Adipose tissue (tissue), 3 donors: Measurements from ENCODE around the gene STPG1. TPM values are rescaled to one million over a fixed set of nuclear protein-coding genes. Genes with fewer than 3 reads are reported as not detected.

Experiments used
- H3K27ac ChIP-seq: one replicate; pipeline ENCODE4 v1.5.1; 2013; ENCODE audit warnings: low read depth, low read length
- WGBS, 3 donors: extraction: QIAGEN DNeasy Blood & Tissue Kit; methylation state at CpG; one replicate each; pipeline ENCODE4 v1.1.7; 2013; 5-methylcytosine and 5-hydroxymethylcytosine counted together
- polyA plus RNA-seq, 3 donors: library from polyadenylated mRNA; stranded (reverse); fragments of 200-250 nt; gene quantifications; one replicate each; pipeline ENCODE4 v1.2.3, GENCODE V29; 2013
- donor health status: healthy with polysubstance abuse.
- donor health status: Bipolar disorder and iron deficiency.
- donor health status: healthy.

Gene STPG1
- polyA plus RNA-seq, 3 donors = 3.0 to 6.9 (median 3.3) TPM

DNA sequence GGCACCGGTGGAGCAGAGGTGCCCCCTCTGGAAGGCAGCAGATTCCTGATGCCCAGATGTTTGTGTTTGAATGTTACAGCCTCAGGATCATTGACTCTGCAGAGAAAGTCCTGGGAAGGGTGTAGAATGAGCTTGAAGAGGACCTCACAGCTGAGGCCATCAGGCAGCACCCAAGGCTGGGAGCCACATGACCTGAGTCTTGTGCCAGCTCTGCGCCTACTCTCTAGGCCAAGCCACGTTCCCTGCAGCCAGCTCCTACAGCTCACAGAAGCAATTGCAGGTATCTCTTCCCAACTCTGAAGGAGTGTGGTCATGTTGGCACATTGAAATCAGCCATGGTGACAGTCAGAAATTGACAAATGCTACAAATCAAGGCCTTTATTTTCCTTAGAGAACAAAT is 58.1 kb downstream of the STPG1 start:
- H3K27ac ChIP-seq = no peak overlapping the region
- 64 to 82% (median 71%) methylated on average over 3 of the region's 3 CpGs for WGBS, 3 donors

DNA sequence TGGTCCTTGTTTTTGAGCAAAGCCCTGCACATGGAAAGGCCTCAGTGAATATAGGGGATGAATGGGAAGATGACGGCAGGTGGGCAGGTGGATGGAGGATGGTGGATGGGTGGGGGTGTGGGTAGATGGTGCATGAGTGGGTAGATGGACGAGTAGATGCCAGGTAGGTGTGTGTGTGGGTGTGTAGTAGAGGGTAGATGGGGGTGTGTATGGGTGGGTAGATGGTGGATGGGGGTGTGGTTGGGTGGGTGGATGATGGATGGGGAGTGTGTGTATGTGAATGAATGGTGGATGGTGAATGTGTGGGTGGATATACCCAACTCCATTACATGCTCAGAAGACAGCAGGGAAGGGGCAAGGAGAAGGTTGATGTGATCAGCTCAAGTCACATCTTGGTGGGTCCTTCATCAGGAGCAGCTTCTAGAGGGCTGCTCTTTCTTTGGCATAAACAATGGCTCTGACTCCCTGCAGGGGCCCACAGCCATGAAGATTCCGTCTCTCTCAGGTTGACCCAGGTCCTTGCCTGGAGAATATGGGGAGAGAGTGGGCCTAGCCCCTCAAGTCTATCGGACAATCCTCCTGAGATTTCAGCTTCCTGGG is 60.2 kb downstream of the STPG1 start:
- H3K27ac ChIP-seq = no peak overlapping the region
- 95 to 97% (median 95%) methylated on average over 4 of the region's 4 CpGs for WGBS, 3 donors

DNA sequence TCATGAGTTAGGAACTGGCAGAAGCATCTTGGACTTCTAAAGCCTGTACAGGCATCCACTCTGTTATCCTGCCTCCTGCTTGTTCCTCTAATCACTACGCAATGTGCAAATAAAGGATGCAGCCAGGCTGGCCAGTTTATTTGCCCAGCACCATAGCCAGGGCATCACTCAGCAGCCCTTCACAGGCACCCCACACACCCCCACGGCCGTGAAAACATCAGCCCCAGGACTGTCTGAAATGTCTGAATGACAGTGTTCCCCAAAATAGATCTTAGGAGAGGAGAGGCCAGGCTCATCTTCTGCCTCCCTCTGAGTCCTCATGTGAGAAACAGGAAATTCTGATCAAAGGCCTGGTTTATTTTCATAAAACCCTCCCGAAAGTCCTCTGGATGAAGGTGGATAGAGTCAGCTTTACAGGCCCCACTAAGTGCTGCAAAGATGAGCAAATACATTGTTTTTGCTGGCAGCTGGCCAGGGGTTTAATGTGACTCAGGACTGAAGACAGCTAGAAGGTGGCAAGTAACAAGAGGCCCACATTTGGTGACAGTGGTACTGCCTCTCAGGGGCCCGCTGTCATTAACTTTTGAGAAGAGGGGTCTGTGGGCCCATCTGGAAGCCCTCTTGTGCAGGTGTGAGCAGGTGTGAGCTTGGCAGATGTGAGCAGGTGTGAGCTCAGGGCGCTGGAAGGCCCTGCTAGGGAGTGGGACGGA is 61.5 kb downstream of the STPG1 start:
- 76 to 82% (median 76%) methylated on average over 7 of the region's 7 CpGs for WGBS, 3 donors
- no peak overlapping the region for H3K27ac ChIP-seq

DNA sequence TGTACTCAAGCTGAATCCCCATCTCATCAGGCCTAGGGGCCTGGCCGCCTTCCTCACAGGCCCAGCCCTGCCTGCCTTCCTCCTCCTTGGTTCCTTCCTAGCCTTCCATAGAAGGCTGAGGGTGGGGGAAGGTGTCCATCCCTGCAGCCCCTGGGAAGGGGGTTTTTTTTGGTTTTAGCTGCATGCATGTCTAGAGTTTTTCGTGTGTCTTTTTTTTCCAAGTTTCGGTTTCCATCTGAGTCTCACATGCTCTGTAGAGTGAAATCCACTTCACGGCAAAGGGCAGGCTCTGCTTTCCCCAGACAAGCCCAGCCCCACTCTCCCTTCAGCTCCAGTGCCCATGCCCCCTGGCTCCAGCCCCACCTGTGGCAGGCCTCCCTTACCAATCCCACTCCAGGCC is 62.3 kb downstream of the STPG1 start:
- WGBS, 3 donors = 88 to 90% (median 88%) methylated on average over 4 of the region's 4 CpGs

DNA sequence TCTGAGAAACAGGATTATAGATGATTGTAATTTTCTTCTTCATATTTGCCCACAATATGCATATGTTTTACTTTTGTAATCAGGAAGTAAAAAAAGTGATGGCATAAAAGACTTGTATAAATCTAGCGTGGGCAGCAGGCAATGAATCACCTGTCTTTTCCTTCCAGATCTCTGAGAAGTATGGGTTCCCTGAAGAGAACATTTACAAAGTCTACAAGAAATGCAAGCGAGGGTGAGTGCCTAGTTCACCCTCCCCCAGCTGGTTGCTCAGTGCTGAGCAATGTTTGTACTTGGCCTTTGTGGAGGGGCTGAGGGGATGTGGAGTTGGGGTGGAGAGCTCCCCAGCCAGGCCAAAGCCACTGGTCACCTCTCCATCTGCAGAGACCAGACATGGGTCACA is 63.7 kb downstream of the STPG1 start:
- WGBS, 3 donors = 70 to 91% (median 84%) methylated on average over 2 of the region's 2 CpGs
- no peak overlapping the region for H3K27ac ChIP-seq

More for the DNA sequence above, 62.3 kb downstream of the STPG1 start:
- H3K27ac ChIP-seq = no peak overlapping the region

DNA sequence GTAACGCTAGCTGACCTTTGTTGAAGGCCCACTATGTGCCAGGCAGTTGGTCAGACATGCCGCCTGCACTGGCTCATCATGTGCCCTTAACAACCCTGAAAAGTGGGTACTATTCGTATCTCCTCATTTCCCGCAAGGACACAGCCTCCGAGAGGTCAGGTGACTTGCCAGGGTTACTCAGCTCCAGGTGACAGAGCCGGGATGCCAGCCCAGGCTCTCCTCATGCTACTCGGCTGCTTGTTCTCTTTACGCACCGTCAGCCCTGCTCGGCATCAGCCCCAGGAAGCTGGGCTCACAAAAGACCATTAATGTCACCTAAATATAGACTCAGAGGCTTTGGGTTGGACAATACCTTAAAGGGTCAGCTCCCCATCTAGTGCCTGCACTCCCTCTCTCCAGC is 65.4 kb downstream of the STPG1 start:
- no peak overlapping the region for H3K27ac ChIP-seq
- 83 to 93% (median 88%) methylated on average over 10 of the region's 10 CpGs for WGBS, 3 donors

DNA sequence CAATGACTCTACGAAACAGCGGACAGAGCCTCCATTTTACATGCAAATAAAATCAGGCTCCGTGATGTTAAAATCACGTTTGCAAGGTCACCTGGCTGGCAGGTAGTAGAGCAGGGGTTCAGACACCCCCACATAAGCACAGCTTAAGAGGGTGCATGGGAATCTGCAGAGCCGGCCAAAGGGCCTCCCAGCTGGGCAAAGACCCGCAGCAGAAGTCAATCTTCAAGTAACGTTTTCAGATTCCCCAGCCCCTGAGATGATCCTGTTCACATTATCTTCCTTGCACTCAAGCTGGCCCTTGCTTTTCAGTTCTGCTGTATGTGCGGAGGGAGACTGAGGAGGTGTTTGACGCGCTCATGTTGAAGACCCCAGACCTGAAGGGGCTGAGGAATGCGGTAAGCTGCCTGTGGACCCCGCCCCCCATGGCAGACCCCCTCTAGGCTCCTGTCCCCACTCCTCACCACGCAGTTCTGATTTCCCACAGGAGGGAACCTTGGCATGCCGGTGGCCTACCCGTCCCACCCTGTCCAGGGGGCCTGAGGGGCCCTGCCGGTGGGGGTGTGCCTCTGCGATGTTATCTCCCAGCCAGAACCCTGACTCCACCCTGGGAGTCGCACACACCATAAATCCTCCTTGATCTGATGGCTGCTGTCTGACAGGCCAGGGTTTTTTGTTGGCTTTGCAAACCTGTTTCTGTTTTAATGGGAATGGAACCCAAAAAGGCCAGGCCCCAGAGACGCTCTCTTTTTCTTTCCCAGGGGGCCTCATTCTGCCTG is 66.2 kb downstream of the STPG1 start:
- 78 to 79% (median 78%) methylated on average over 19 of the region's 19 CpGs for WGBS, 3 donors
- no peak overlapping the region for H3K27ac ChIP-seq

DNA sequence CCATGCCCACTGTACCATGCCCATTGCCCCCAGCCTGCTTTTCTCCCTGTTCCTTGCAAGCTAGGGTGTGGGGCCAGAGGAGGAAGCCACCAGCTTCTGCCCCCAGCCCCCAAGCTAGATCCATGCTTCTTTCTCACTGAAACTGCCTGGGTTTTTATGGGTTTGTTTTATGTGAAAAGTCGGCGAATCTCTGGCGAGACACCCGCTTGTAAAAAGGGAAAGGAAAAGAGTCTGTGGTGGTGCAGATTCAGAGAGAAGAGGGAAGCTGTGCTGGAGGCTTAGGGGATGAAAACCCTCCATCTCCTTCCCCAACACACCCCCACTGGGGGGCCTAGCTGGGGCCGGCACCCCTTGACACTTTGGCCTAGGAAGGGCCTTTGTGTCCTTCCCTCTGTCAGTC is 68.2 kb downstream of the STPG1 start:
- WGBS, 3 donors = 53 to 84% (median 53%) methylated on average over 5 of the region's 5 CpGs
- no peak overlapping the region for H3K27ac ChIP-seq

DNA sequence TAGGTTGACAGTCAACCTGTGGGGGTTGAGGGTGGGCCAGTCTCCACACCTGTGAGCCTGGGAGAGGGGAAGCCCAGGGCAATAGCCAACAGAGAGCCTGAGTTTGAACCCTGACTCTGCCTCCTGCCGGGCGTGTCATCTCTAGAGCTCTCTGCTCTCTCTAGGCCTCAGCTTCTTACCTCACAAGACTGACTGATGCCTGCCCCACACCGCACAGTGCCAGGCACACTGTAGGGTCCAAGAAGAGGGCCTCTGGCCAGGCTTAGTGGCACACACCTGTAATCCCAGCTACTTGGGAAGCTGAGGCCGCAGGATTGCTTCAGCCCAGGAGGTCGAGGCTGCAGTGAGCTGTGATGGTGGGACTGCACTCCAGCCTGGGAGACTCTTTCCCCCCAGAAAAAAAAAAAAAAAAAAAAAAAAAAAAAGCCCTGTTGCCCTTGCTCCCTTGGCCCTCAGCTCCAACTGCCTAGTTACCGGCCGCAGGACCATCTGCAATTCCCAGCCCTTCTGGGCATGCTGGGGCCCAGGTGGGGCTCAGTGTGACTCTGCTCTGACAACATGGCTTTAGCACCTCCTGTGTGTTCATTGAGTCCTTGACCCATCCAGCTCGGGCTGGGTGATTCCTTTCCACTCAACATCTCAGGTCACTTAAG is 69.4 kb downstream of the STPG1 start:
- 82 to 89% (median 89%) methylated on average over 8 of the region's 8 CpGs for WGBS, 3 donors
- no peak overlapping the region for H3K27ac ChIP-seq

DNA sequence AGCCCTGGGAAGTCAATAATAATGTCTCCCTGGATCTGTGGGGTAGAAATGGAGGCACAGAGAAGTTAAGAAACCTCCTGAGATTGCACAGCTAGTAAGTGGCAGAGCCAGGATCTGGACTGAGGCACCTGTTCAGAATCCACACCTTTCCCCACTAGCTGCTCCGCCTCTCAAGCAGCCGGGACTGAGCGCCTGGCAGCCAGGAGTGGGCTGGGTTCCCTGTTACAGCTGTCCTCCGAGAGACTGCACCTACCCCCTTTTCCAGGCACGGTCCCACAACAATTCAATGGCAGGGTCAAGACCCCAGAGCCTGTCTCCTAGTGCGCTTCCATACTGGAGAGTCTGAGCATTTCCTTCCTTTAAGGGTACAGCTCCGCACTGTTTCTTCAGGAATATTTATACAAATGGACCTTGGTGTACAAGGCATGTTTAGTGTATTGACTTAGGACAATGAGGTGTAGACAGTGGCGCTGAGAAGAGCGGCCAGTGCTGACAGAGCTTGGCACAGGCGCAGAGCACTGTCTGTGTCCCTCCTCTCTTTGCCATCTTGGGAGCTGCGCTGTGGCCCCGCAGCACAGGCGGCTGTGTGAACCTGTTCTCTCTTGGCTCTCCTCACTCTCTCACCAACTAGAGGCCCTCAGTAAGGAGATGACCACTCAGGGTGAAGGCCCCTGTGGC is 70.0 kb downstream of the STPG1 start:
- WGBS, 3 donors = 87 to 88% (median 87%) methylated on average over 13 of the region's 13 CpGs
- no peak overlapping the region for H3K27ac ChIP-seq

DNA sequence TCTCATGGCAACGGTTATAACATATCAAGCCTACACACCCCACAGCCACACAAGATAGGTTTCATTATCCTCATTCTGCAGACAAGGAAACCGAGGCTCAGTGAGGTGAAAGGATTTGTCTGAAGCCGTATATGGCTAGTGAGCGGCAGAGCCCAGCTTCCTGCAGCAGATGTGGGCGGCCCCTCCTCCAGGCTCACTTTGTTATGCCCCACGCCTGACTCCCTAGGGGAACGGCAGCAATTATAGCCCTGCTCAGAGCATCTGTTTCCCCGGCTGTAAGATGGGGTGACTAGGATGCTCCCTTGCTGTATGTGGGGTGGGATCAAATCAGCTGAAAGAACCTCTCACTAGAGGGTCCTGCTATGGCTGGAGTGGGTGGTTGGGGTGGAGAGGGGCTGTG is 72.3 kb downstream of the STPG1 start:
- 61 to 77% (median 69%) methylated on average over 8 of the region's 8 CpGs for WGBS, 3 donors
- H3K27ac ChIP-seq = no peak overlapping the region

DNA sequence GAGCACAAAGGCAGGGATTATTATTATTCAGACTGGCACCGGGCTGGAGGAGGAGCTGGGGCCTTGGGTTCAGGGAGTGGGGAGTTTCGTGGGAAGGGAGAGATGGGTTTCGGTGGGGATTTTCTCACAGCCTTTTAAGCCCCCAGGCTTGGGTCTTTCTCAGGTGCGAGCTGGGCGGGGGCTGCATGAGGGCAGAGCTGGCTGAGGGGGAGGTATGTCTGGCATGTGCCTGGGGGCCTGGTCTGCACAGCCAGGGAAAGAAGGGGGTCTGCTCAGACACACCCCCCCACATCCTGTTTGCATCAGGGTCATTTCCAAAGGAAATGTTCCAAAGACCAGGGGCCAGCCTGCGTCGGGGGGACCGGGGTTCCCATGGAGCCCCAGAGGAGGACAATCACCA is 72.8 kb downstream of the STPG1 start:
- 60 to 81% (median 79%) methylated on average over 8 of the region's 8 CpGs for WGBS, 3 donors
- no peak overlapping the region for H3K27ac ChIP-seq

DNA sequence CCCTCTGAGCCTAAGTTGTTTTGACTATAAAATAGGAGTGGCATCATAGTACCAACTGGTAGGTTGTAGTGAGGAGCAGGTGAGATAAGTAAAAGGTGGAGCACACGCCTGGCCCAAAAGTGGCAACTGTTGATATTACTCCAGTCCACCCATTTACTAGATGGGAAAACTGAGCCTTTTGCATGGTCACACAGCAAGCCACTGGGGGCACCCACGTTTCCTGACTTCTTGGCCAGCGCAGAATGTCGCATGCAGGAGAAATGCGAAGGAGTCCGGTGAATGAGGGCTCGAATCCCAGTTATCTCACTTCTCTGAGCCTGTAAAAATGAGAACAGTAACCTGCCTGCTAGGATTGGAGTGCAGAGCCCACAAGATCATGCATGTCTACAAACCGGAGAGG is 73.6 kb downstream of the STPG1 start:
- no peak overlapping the region for H3K27ac ChIP-seq
- WGBS, 3 donors = 94 to 99% (median 95%) methylated on average over 8 of the region's 8 CpGs

DNA sequence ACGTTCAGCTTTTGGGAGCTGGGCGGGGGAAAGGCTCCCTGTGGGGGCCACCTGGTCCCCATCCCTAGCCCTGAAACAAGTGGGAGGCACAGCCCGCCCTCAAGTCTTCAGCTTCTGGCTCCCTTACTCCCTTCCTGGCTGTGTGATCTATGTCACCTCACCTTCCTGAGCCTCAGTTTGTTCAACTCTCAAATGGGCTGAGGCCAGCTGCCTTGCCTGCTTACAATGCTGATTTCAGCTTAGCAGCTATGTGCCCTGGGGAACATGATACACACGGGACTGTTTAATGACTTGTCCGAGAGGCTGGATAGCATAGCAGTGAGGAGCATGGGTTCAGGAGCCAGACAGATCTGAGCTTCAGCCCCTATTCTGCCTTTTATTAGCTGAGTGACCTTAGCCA is 75.1 kb downstream of the STPG1 start:
- H3K27ac ChIP-seq = no peak overlapping the region
- 82 to 88% (median 86%) methylated on average over 5 of the region's 5 CpGs for WGBS, 3 donors

DNA sequence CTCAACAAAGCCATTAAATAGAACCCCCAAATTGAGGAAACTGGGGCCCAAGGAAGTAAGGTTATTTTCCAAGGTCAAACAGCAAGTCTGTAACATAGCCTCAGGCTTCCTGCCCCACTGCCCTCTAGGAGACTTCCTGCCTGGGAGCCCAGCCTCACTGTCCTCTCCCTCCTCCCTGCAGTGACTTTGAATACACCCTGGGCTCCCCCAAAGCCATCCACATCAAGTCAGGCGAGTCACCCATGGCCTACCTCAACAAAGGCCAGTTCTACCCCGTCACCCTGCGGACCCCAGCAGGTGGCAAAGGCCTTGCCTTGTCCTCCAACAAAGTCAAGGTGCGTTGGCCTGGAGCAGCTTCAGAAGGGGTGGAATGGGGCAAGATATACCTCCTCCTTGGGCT is 76.1 kb downstream of the STPG1 start:
- no peak overlapping the region for H3K27ac ChIP-seq
- 87 to 94% (median 92%) methylated on average over 4 of the region's 4 CpGs for WGBS, 3 donors

DNA sequence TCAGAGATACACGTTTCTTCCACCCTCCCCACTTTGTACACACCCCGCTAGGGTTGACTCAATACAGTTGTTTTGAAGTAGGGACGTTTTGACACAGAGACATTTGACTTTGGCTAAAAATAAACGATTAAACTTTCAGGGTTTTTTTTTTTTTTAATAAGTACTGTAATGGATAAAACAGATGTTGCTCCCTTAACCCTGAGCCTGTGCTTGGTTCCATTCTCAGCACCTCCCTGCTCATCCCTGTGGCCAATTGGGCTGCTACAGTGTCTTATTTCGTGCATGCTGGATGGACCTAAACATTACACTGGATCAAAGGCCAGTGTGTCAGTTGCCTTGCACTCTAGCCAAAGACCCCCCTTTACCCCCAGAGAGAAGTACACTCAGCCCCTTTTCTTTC is 77.5 kb downstream of the STPG1 start:
- H3K27ac ChIP-seq = no peak overlapping the region
- WGBS, 3 donors = 56 to 76% (median 58%) methylated on average over 5 of the region's 5 CpGs

DNA sequence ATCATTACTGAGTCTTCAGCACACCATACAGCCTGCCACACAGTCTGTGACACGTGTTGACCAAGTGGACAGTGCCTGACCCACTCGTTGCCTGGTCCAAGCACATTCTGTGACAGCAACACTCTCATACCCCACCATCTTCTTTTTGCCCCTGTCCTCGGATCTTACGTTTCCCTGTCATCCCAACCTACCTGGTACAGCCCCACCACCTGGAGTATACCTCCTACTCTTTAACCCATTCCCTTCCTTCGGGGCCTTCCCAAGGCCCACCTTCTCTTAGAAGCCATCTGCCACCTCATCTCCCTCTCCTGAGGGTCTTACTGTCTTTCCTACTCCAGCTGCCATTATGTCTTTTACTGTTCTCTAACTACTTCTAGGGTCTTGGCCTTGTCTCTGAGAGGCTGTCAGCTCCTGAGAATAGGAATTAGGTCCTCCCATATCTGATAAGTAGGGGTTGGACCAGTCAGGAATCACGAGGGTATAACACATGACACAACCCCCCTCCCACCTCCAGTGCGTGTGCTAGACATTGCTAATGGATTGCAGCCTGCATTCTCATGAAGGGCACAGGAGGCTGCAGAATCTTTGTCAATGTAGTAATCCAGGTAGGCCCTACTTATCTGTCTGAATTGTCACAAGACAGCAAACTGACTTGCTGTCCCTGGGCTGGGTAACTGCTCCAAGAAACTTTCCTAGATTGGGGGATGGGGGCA is 81.5 kb downstream of the STPG1 start:
- 82 to 92% (median 86%) methylated on average over 7 of the region's 7 CpGs for whole genome bisulfite sequencing, 3 donors
- H3K27ac ChIP-seq = no peak overlapping the region
